ENCODE results near the gene HSF5.

HSF5 gene, protein sequence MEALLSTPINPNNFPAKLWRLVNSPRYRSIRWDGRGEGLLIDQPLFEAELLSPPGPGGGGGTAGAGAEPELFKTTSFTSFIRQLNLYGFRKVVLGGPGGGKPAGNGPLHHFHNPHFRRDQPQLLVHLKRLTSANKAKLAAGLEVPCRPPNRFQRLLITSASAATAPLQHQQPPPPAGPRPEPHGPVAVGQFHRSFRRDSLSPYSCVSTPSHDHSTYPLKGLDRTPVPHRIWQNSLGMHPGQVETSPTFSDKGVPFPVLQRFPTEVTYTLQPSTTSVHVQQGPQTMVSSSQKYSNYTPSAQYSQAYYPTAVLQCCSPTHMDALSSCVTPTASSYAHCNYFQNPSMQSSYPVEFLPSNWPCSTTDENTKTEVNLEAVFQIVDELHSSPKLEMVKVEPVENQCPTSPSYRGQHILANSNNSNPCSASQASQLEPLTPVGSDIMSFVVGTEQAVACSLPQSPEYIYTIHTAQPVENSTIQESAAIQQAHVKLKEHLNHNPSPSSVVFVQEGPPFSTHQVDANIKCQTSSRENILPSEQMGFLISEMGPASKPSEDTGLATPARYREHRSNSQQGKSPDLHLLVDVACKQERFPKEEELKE

DNA sequence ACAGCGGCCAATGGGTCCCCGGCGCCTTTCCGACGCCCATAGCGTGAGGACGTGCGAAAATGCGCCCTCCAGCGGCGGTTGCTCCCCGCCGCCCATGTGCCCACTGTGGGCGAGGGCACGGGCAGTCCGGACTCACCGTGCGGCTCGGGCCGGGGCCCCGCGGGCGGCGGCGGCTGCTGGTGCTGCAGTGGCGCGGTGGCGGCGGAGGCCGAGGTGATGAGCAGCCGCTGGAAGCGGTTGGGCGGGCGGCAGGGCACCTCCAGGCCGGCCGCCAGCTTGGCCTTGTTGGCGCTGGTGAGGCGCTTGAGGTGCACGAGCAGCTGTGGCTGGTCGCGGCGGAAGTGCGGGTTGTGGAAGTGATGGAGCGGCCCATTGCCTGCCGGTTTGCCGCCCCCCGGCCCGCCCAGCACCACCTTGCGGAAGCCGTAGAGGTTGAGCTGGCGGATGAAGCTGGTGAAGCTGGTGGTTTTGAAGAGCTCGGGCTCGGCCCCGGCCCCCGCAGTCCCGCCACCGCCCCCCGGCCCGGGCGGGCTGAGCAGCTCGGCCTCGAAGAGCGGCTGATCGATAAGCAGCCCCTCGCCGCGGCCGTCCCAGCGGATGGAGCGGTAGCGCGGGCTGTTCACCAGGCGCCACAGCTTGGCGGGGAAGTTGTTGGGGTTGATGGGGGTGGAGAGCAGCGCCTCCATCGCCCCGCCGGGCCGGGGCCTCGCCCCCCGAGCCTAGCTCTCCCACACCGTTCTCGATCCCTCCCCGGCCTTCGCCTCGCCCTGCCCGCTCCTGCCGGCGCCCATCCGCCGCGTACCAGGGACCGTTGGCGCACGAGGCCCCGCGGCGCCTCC lies at the start of gene HSF5:
Gene HSF5 (minus strand): TSS at position 820 of the 839 bp plus-strand sequence. CDS start 134 bp downstream, at position 686.
- DNase-seq, result peak; percentile 90

DNA sequence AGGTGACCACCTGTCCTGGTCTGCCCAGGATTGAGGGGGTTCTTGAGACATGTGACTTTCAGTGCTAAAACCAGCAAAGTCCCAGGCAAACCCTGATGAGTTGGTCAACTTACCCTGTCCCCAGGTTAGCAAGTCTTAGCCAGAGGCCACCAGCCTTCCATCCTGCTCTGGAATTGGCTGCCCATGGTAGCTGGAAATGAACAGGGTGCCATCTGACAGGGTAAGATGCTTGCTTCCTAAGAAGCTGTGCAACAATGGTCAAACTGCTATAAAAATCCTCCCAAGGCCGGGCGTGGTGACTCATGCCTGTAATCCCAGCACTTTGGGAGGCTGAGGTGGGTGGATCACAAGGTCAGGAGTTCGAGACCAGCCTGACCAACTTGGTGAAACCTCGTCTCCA lies 49.1 kb upstream of the HSF5 start:
- no peak for DNase-seq

DNA sequence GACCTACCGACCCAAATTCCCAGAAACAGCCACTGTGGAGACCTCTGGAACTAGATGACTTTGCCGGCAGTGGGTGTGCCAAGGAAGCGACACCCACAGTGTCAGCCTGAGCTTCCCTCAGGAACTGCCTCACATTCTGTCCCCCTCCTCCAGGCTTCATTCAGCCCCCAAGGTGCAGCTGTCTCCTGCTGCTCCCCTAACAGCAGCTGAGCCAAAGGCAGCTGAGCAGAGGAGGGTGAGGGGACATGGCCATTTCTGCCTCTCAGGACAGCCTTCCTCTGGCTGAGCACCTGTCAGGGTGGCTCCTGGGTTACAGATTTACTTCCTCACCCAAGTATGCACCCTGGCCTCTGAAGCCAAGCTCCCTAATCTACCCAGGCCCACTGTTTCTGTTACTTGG lies 48.3 kb upstream of the HSF5 start:
- DNase-seq, result no peak

DNA sequence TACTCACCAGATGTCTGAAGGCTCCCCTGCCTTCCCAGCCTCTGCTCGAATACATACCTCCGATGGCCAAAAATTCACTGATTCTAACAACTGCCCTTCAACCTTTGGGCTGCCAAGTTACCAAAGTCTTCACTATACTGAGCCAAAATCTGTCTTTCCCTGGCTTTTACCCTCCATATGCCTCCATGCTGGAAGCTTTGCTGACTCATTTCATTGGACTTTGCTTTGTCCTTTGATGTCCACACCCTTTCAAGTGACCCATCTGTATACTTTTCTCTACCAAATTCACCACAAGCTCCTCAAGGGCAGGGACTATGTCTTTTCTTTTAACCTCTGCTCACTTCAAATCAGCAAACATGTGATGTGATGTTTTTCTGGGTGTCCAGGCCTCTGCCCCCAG lies 47.2 kb upstream of the HSF5 start:
- no peak for DNase-seq

DNA sequence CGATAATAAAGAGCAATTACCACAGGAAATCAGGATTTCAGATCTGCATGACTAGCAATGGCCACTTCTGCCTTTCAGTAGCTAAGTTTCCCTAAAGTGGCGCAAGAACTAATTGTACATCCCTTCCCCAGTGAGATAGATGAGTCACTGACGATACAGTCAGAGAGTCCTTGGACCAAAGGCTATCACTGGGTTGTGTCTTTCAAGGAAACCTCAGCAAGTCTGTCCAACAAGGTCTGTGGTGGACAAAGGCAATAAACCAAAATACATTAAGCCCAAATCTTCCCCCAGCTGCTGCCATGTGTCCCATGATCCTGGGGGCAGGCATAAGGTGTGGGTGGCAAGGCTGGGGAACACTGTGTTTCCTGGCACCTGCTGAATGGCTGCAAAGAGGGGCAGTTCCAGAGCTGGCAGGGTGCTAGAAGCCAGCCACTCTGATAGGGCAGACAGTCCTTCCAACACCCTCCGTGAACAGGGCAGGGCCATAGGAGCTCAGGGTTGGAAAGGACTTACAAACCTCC lies 46.8 kb upstream of the HSF5 start:
- DNase-seq, result no peak

DNA sequence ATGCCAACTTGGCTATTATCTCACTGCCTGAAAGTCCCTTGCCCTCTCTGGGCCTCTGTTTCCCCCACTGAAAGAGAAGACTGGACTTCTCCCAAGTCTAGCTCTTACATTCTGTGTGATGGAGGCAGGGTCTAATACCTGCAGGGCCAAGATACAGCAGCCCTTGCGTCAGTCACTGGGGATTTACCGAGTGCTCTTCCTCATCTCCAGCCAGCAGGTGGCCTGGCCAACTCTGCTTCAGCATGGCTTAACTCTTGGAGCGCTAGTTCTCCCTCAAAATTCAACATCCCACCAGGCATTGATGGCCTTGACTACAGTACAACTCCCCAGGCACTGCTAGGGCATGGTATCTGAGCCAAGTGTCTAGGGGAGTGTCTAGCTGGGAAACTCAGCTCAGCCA lies 46.1 kb upstream of the HSF5 start:
- DNase-seq, result no peak

DNA sequence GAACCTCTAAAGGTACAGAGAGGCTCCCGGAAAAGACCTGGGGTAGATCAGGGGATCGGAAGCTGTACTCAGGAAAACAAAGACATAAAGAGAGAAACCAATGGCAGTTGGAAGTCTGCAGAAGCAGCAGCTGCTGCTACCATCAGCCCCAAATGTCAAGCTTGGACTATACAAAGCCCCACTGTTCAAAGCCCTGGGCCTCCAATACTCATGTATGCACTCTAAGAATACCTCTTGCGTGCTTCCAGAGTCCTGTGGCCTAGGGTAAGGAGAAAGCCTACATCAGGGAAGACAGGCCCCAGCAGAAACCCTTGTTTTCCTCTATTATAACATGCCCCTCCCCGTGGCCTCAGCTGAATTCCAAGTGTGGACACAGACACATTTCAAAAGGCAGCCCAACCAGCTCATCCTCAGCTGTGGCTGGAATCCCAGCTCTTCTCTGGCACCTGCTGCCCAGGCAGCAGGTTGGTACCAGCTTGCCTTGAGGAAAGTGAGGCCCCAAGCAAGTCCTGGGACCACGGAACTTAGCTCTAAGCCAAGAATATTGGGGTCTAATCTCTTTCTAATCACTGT lies 45.5 kb upstream of the HSF5 start:
- DNase-seq, result no peak

DNA sequence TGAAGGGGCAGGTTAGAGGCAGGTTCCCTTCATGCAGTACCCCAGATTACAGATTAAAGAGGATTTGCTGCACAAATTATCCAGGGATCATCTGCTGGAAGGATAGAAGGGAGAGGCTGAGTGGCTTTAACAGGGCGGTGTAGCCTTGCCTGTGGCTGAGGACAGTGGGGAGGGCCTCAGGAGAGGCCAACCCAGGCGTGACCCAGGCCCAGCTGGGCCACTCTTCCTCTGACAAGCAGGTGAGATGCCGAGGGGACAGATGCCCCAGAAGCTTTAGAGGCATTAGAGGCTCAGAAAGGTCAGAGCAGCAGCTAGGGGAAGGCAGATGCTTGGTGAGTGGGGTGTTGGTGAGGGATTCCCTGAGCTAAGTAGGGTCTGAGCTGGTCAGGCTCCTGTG lies 44.3 kb upstream of the HSF5 start:
- DNase-seq, result no peak

DNA sequence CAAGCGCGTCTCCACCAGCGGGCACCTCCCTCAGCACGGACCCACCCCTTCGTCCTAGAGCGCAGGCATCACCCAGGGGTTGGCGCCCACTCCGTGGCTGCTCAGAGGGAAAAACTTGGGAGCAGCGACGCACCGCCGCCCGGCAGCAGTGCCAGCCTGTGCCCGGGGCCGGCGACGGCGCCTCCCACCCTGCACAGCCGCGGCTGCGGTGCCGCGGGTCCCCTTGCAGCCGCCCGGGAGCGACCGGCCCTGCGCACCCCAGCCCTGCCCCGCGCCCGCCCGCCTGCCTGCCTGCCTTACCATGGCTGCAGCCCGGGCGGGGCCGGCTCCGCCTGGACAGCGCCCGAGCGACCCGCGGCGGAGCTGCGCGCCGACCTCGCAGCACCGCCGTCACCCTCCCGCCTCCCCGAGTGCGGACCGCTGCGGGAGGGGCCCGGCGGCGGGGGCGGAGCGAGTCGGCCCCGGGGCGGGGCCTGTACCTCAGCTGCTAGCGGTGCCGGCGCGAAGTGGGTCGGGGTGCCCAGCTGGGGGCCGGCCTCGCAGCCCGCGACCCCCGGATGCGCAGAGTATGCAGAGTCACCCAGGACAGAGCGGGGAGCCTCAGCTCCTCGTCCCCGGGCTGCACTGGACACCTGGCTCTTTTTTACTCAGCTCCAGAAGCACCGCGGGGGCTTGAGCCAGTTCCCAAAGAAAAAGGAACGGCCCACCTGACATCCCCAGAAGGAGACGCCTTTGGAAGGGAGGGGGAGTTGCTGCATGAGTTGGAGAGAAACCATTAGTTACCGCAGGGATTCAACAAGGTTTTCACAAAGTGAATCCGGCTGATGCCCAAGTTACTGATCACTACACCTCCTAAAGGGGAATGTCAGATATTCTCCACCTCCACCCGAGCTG lies 43.7 kb upstream of the HSF5 start:
- peak; percentile 88 for DNase-seq

DNA sequence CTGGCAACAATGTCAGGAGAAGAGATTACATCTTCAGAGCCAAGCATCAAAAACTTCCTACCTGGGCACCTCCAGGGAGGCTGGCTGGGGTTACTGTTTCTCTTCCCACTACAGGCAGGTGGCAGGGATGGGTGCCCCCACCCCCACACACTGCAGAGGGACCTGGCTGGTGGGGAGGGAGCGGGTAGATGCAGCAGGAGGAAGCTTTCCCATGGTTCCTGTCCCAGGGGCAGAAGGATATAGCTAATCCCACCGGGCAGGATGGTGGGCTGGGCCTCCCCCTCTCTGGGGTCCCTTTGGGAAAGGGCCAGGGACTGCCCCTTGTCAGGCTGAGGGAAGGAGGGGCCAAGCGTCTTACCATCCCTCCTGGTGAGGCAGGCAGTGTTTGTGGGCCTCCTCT lies 42.9 kb upstream of the HSF5 start:
- DNase-seq, result no peak

DNA sequence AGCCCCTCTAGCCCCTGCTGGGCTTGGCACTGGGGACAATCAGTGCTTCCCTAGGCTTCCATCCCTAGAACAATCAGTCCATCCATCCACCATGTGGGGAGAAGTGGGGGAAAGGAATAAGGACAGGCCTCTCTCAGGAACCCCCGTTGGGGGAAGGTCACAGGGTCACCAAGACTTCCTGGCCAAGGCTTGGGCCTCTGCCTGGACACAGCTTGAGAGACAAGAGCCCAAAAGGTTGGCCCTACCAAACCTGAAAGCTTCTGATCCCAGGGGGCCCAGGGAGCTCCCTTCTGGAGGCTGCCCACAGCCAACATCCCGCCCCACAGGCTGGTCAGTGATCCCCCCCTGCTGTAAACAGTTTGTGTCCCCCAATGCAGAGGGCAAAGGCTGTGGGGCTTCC lies 42.4 kb upstream of the HSF5 start:
- DNase-seq, result no peak

DNA sequence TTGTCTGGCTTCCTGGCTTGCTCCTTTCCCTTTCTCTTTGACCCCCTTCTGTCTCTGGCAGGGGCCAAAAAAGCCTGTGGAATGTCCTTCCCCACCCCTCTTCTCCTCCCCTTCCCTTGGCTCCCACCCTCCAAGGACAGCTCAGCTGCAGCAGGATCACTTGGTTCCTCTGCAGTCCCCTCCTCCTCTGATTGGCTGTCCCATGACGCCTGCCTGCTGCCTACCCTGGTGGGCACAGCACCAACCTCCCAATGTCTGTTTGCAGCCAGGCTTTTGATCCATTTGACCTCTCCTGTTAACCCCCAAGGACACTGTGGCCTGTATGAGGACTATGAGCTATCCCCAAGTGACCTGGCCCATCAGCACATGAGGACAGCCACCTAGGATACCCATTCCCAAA lies 41.1 kb upstream of the HSF5 start:
- DNase-seq, result no peak

DNA sequence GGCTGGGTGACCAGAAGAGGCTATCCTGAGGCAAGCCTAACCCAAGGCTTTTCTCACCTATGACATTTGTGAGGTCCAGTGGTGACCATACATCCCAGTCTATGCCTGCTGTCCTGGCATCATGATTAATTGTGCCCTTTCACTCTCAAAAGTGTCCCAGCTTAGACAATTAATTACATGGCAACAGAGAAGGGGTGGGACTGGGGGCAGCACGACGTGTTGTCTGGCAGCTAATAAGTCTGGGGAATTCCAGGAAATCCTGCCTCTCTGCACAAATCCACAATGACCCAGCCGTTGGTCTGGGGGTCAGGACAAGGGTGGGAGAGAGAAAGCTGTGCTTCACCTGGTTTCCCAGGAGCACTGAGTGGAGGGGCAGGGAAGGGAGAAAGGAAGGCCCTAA lies 40.2 kb upstream of the HSF5 start:
- DNase-seq, result no peak

DNA sequence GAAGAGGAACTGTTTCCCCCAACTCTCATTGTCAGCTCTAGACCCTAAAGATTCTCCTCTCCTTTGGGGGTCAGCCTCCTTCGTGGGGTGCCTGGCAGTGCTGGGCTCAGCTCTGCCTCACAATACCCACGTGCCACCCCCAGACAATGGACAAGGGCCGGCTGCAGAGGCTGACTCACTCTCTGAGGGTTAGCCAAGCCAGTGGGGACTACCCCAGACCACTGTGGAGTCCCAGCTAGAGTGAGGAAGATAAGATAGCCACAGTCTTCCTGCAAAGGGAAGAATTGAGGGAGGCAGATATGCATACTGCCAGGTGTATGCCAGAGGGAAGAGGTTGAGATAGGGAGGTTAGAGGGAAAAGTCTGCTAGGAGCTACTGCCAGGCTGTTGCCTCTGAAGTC lies 39.7 kb upstream of the HSF5 start:
- no peak for DNase-seq

DNA sequence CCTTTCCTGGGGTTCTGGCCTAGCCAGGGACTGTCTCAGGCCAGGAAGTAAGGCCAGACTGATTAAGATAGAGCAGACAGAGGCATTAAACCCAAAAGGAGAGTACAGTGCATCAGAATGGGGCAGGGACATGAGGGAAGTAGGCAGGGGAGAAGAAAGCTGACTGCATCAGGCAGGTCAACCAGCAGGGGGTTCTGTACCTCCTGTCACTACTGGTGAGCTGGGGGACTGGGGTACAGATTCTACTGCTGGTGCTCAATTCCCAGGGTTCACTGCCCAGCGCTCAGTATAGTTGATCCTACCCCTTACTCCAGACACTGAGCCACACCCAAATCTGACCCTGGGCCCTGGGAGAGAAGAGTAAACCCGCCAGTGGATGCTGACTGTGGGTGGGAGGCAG lies 39.1 kb upstream of the HSF5 start:
- DNase-seq, result no peak

DNA sequence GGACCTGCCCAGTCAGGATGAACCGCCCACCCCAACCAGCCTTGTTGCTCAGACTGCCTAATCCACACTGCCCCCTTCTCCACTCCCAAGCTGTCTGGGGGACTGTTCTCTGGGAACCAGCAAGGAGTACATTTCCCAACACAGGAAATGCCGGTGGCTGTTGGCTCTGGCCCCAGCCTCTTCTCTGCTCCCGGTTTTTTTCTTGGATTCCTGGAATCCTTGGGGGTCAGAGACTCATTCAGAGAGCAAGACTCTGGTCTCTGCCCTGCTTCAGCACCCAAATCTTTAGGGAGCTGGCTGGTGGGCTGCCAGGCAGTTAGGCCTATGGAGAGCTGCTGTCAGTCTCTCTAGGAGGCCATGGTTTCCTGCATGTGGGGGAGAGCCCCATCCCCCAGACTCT lies 37.0 kb upstream of the HSF5 start:
- DNase-seq, result no peak

DNA sequence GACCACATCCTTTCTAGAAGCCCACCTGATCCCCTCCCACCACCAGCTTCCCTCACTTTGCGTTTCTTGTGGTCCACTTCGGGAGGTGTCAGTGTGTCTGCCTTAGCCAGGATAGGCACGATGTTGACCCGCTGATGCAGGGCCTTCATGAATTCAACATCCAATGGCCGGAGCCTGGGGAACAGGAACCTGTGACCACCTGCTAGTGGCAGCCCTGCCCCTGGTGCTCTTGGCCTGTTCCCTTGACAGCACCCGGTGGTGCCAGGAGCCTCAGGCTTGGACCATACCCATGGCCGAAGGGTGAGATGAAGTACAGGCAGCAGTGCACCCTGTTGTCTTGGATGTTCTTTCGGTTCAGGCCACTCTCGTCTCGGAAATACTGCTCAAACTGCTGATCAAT lies 33.5 kb upstream of the HSF5 start:
- no peak for DNase-seq

DNA sequence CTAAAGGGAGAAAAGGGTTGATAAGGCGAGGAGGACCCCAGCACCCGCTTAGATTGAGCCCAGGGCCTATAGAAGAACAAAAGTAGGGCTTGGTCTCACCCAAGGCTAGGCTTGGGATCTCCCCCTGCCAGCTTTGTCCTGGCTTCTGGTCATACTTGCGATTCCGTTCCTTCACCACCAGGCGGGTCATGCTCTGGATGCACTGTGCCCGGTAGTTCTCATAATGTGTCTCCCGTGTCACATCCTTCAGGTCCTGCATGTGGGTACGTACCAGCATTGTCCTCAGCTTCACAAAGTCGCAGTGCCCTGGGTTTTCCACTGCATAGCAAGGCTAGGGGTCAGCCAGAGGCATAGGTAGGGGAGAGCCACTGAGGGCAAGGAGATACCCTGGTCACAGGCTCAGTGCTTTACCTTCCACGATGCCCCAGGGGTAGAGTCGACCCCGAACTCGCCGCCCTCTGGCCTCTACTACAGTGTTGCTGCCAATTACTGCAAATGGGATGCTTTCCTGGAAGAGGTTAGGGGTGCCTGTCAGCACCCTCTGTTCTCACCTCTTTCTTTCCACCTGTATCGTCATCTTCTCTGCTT lies 32.7 kb upstream of the HSF5 start:
- DNase-seq, result no peak

DNA sequence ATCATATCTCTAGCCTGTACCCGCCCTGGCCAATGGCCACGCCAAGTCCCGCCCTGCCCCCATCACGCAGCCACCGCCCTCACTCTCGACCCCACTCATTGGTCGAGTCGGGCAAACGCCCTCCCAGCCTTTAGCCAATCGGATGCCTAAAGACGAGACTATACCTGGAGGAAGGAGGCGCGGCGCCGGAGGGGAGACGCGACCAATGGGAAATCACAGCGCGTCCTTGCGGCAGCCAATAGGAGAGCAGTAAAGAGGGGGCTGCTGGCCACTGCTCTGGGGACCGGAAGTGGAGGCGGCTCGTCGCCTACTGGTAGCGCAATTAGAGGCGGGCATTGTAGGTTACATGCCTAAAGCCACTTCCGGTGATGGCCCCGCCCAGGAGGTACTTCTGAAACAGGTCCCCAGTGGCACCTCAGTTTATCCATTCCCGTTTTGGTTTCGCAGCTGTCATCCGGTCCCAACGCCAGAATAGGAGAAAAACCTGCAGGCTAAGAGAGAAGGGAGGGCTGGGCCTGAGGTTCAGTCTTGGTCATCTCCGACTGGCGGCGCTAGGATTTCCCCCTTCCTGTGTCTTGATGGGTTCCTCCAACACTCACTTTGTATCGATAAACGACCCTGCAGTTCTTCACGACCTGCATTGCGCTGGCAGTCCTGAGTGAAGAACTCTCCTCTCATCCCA lies 29.9 kb upstream of the HSF5 start:
- DNase-seq, result peak; percentile 100

DNA sequence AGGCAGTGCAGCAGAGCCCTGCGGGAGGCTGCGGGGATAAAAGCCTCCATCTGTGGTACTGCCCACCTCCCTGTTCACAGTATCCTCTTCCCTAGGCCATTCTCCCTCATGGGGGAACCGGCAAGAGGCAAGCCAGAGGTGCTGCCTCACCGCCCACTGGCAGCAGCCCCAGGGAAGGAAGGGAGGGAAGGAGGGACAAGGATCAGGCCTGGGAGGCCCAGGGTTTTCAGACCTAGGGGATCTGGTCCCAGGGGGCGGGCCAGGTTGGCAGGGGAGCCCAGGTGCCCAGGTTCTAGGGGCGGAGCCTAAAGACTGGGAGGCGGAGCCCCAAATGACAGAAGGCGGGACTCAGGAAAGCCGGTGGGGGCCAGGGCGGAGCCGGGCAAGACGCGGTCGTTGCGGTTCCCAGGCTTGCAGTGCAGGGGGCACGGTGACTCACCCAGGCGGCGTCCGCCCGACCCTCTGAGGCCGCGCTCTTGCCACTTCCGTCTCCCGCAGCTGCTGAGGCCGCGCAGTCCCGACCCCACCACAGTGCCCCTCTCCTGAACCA lies 29.2 kb upstream of the HSF5 start:
- DNase-seq, result no peak
